Stimulated activated CD8-positive, alpha-beta memory T cell treated with anti-CD3 and anti-CD28 coated beads, Interleukin-2, amount 100 ng/mL, for 48 hours (primary cell): ENCODE data around the gene NMNAT3.

Experiments
- DNase-seq, 2 donors: peaks; one replicate each; pipeline ENCODE4 v3.0.0-alpha.2; 2020; ENCODE audit warnings: low read depth in 2 of 2

The NMNAT3 gene

GRCh38 chr3:139521144-139521543, 156.6 kb downstream of the NMNAT3 start:
- no peak for DNase-seq

GRCh38 chr3:139519998-139520737, 157.6 kb downstream of the NMNAT3 start:
- peak in 1 of 2 donors; percentile 23 for DNase-seq

- no peak for DNase-seq
Measured at GRCh38 chr3:139518926-139519842, 158.6 kb downstream of the NMNAT3 start.

- DNase-seq, result no peak
Measured at GRCh38 chr3:139518306-139518705, 159.5 kb downstream of the NMNAT3 start.

- no peak for DNase-seq
Measured at GRCh38 chr3:139517321-139518065, 160.3 kb downstream of the NMNAT3 start.

GRCh38 chr3:139514741-139515140, 163.0 kb downstream of the NMNAT3 start:
- no peak for DNase-seq
